Stimulated activated CD4-positive, alpha-beta T cell treated with anti-CD3 and anti-CD28 coated beads, Interleukin-12 subunit alpha, Interleukin-12 subunit beta, amount 100 ng/mL, for 4 hours (primary cell): ENCODE results near the gene LDLRAD3.
"Not testable (repeated sequence)": the region's sequence is repeated elsewhere in the genome, so short reads cannot be mapped to it uniquely, and the experiment has no call there.

Experiments
- DNase-seq: peaks from one replicate; pipeline ENCODE4 v3.0.0-alpha.2; 2020

The LDLRAD3 gene, protein sequence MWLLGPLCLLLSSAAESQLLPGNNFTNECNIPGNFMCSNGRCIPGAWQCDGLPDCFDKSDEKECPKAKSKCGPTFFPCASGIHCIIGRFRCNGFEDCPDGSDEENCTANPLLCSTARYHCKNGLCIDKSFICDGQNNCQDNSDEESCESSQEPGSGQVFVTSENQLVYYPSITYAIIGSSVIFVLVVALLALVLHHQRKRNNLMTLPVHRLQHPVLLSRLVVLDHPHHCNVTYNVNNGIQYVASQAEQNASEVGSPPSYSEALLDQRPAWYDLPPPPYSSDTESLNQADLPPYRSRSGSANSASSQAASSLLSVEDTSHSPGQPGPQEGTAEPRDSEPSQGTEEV

GRCh38 chr11:35943713-35944502, at the start of gene LDLRAD3:
LDLRAD3 (plus strand) TSS chr11:35944062; CDS start chr11:35944099, 37 bp downstream.
- DNase-seq: peak; percentile 54

DNA sequence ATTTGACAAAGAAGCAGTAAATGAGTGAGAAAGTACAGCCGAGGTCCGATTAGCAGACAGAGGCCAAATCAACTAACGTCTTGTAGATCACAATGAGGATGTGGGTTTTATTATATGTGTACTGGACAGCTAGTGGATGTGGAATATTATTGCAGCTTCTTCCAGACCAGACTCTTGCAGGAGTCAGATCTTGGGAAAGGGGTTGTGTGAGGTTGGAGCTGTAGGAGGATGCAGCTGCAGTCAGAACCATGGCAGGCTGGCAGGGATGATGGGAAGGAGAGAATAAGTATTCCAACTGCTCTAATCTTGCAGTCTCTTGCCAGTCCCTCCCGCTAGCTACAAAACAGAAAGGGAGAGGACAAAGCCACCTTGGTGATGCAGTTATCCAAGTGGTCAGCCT, 46.8 kb upstream of the LDLRAD3 start:
- DNase-seq: no peak

DNA sequence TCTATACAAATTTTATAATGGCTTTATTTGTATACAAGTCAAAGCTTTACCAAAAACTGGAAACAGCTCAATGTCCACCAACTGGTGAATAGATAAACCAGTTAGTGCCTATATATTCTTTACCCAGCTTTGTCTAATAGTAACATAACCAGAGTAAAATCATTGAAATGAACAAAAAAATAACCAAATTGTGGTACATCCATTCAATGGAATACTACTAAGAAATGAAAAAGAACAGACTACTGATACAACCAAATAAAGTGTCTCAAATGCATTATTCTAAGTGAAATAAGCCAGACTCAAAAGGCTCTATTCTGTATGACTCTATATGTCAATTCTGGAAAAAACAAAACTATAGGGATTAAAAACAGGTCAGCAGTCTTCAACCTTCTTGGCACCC, 40.9 kb upstream of the LDLRAD3 start:
- DNase-seq: no peak

- no peak for DNase-seq
These were observed 38.1 kb upstream of the LDLRAD3 start for GRCh38 chr11:35905646-35906276.

DNA sequence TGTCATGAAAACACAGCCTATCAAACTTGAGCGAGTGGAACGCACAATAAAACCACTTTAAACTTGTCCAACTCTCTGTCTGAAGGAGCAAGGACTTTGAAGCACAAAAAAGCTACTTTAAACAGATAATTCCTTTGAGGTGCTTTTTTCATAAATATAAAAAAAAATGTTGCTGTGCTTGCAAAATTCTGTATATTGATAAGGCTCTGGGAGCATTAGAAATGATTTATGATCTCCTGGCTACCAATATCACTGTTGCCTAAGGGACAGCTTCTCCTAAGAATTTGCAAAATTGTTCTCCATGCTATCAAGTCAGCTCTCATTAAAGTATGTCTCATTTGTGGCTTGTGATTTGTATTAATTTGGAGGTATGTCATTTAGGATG, 37.6 kb upstream of the LDLRAD3 start:
- DNase-seq: no peak

GRCh38 chr11:35906681-35907080, 37.2 kb upstream of the LDLRAD3 start:
- no peak for DNase-seq

GRCh38 chr11:35907648-35908431, 36.0 kb upstream of the LDLRAD3 start:
- no peak for DNase-seq

DNA sequence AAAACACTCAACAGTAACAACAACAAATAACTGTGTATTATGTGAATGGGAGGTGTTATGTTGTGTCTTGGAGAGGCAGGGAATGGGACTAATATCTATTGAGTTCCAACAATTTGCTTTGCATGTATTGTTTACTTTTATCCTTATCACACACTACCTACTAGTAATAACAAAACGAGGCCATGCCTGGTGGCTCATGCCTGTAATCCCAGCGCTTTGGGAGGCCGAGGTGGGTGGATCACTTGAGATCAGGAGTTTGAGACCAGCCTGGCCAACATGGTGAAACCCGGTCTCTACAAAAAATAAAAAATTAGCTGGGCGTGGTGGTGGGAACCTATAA, 35.5 kb upstream of the LDLRAD3 start:
- not testable (repeated sequence) for DNase-seq

DNA sequence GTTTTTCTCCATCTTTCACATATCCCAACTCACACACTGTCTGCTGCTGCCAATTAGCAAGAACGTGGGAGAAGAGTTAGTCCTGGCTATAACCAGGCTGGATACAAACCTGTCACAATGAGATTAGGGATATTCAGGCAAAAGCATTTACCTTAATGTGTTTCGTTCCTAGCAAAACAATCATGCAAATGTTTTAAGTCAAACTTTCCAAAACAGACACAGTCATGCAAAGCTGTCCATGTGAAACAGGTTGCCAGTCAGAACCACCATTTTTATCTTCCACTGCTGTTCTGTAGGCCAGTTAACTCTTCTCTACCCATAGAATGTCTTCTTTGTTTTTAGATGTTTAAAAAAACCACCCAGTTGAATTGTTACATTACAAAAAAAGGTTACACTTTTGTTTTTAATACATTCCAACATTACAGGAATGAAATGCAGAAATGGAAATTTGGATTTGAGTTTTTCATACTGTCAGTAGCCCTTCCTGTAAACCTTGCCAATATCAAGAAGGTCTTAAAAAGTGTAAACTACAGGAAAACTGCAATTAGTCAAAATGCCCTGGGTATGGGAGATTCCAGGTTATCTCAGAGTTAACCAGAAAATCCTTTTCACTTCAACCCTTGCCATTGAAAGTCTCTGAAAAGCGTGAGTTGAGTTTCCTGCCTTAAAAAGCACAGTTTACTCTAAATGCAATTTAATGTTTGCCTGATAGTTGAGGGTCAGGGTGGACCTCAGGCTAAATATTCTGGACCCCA, 34.2 kb upstream of the LDLRAD3 start:
- DNase-seq: no peak

GRCh38 chr11:35911013-35911412, 32.8 kb upstream of the LDLRAD3 start:
- DNase-seq: no peak

DNA sequence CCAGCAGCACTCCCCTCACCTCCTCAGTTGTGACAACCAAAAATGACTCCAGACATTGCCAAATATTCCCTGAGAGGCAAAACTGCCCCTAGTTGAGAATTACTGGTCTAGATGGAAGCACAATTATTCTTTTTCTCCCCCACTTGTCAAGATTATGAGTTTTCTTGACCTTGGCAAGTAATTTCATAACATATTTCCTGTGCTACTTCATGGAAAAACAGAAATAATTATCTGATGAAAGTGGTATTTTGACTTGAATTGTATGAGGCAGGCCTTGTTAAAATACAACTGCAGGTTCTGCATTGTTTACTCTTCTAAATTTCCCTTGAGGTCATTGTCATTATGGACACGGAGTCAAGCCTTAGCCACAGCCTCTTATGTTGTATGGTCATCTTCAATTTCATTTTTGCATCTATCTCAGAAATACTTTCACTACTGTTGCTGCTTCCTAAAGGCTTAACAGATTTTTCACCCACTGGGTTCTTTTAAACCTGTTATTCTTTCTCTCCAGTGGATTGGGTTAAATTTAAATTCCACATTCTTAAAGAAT, 32.2 kb upstream of the LDLRAD3 start:
- DNase-seq: no peak

GRCh38 chr11:35912436-35912835, 31.4 kb upstream of the LDLRAD3 start:
- not testable (repeated sequence) for DNase-seq

DNA sequence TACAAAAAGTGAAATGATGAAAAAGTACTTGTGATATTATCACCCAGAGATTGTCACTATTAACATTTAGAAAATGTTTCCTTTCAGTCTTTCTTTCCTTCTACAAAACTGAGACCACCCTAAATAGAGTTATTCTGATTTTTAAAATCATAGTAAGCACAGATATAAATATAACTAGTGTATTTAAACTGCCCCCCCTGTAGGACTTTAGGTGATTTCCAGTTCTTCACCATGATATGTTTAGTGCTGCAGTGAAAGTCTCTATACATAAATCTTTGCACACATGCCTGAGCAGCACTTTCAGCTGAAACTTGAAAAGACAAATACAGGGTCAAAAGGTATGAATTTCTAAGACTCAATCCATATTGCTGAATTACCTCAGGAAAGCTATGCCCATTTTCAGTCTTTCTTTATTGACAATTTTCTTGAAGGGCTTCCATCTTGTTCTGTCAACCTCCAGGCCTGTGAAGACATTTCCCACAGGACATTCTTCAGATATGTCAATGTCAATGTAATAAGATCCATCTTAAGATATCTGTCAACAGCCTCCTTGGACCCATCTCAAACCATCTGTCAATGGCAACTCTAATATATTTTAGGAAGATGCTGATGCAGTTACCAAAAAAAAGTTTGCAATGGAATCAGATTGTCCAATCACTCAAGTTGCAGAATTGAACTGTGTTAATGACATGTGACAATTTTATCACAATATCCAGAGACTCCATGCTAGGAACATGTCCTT, 30.8 kb upstream of the LDLRAD3 start:
- DNase-seq: no peak

GRCh38 chr11:35914816-35915215, 29.0 kb upstream of the LDLRAD3 start:
- DNase-seq: no peak

GRCh38 chr11:35916270-35916669, 27.6 kb upstream of the LDLRAD3 start:
- DNase-seq: no peak

DNA sequence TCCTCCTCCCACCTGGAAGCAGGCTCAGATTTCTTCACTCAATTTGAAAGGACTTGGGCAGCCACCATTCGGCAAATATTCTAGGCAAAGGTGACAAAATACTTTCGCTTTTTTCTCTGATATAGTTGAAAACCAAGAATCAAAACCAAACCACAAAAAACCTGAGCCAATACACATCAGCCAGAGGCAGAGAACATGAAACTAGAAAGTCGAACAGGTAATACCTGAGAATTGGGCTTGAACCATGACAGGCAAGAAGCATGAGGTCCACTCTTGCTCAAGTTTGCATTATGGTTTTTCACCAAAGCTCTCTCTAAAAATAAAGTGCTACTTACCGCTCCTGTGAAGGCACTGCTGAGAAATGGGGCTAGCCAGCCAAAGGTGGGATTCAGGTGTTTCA, 26.2 kb upstream of the LDLRAD3 start:
- DNase-seq: no peak

DNA sequence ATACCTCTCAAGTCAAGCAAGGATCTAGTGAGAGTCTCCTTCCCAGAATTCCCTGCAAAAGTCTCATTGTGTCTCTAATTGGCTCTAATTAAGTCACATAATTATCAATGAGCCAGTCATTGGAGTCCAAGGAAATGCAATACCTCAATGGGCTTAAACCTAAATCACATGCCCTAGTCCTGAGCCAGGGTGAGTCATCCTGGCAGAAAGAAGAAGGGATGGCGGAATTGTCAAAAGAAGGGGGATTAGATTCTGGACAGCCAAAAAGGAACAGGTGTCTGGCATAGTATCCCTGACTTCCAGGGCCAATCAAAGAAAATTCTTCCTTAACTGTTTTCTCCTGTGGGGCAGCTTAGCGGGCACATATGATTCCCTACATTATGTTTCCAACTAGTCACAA, 25.1 kb upstream of the LDLRAD3 start:
- DNase-seq: no peak

- no peak for DNase-seq
These were observed 24.6 kb upstream of the LDLRAD3 start for GRCh38 chr11:35919244-35919643.

DNA sequence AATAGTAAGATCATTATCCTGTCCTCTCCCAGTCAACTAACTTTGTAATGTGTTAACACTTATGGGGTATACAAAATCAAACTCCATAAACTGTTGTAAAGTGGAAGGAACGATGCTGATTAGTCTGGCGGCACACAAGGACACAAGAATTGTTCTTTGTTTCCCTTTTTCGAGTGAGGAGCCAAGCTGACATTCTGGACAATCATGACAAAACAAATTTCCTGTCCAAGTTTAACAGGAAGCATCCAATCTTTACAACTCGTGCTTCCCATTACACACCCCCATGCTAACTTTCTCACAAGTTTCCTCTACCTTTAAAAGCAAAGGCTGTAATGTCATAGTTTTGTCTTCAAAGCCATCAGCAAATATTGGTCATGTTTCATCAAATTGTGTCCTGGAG, 20.4 kb upstream of the LDLRAD3 start:
- no peak for DNase-seq

DNA sequence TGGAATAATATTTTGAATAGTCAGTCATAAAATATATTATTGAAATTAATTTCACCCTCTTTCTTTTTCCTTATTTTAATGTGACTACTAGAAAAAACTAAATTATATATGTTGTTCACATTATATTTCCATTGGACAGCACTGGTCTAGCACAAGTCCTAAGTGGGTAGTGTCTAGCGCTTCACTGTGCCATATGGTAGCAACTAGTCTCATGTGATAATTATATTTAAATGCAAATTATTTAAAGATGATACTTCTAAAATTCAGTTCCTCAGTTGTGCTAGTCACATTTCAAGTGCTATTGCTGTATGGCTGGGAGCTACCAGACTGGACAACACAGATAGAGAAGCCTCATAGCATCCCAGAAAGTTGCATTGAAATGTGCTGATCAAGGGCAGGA, 19.1 kb upstream of the LDLRAD3 start:
- no peak for DNase-seq

DNA sequence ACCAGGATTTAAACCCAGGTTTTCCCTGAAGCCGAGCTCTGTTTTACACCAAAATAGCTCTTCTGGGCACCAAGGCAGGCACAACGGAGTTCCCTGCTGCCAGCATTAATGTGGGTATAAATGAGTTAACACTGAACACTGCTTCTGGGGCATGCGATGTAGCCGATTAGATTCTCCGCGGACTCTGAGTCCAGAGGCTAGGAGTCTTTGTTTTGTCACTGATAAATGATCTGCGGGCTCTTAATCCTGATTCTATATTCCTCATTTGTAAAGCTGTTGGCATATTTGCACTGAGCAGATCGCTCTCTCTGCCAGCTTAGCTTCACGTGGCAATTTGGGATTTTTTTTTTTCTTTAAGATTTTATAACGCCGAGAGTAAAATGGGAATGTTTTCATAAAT, 16.8 kb upstream of the LDLRAD3 start:
- DNase-seq: no peak
